HepG2 (cell line): ENCODE data around the gene ZNF655. TPM values are rescaled to one million over a fixed set of nuclear protein-coding genes. Genes with fewer than 3 reads are reported as not detected.

Source experiments
- AGO2 ChIP-seq: fragments of 200-400 bp; formaldehyde crosslinking; optimal IDR thresholded peaks from 2 replicates; pipeline ENCODE3; 2017; ENCODE audit warnings: mild to moderate bottlenecking, low read depth, low read length, moderate library complexity
- CEBPG ChIP-seq: IDR thresholded peaks from 2 replicates; pipeline ENCODE4 v1.6.1; 2016
- KDM5B ChIP-seq: sonication (generic); formaldehyde crosslinking; IDR thresholded peaks from 2 replicates; pipeline ENCODE4 v1.4.0; 2020; ENCODE audit warnings: missing genetic modification reagents, mild to moderate bottlenecking, borderline replicate concordance
- LRRFIP1 ChIP-seq: sonication (generic); formaldehyde crosslinking; conservative IDR thresholded peaks from 2 replicates; pipeline ENCODE4 v1.4.0; 2020; ENCODE audit warnings: missing genetic modification reagents
- MYPOP ChIP-seq: sonication (generic); formaldehyde crosslinking; IDR thresholded peaks from 2 replicates; pipeline ENCODE4 v1.8.1; 2023; ENCODE audit warnings: mild to moderate bottlenecking, moderate library complexity, missing genetic modification reagents
- NR2F2 ChIP-seq: IDR thresholded peaks from 2 replicates; pipeline ENCODE4 v1.6.1; 2012; ENCODE audit warnings: low read depth, inconsistent platforms, borderline replicate concordance
- RAD51 ChIP-seq: fragments of 450-650 bp; IDR thresholded peaks from 2 replicates; pipeline ENCODE4 v1.6.1; 2016; ENCODE audit warnings: borderline replicate concordance
- REXO4 ChIP-seq: sonication (generic); formaldehyde crosslinking; IDR thresholded peaks from 2 replicates; pipeline ENCODE4 v1.8.0; 2022; ENCODE audit warnings: missing genetic modification reagents, mild to moderate bottlenecking, borderline replicate concordance
- SOX5 ChIP-seq: IDR thresholded peaks from 2 replicates; pipeline ENCODE4 v1.6.1; 2016; ENCODE audit warnings: borderline replicate concordance
- TGIF2 ChIP-seq: IDR thresholded peaks from 2 replicates; pipeline ENCODE4 v1.6.1; 2016; ENCODE audit warnings: control low read depth, missing compliant biosample characterization
- THAP8 ChIP-seq: sonication (generic); formaldehyde crosslinking; IDR thresholded peaks from 2 replicates; pipeline ENCODE4 v1.5.1; 2020; ENCODE audit warnings: missing genetic modification reagents, mild to moderate bottlenecking, borderline replicate concordance
- U2AF2 ChIP-seq: fragments of 200-400 bp; formaldehyde crosslinking; IDR thresholded peaks from 2 replicates; pipeline ENCODE4 v1.6.1; 2017; ENCODE audit warnings: low read depth, mild to moderate bottlenecking, low read length
- ZNF670 ChIP-seq: sonication (generic); formaldehyde crosslinking; IDR thresholded peaks from 2 replicates; pipeline ENCODE4 v1.8.0; 2022; ENCODE audit warnings: mild to moderate bottlenecking, missing genetic modification reagents, borderline replicate concordance
- ZSCAN25 ChIP-seq: sonication (generic); formaldehyde crosslinking; IDR thresholded peaks from 2 replicates; pipeline ENCODE4 v1.8.0; 2022; ENCODE audit warnings: mild to moderate bottlenecking, missing genetic modification reagents
- polyA plus RNA-seq, 8 experiments: library from polyadenylated mRNA; depleted of rRNA in 3 of 8; stranded (reverse) in 7 of 8; unstranded in 1 of 8; fragments of >200 nt; fragmentation: Illumina TruSeq in 4 of 8; extraction: Trizol in 4 of 8; gene quantifications; 2 replicates each; pipeline versions ENCODE4 v1.2.1 to v1.2.3, GENCODE V29; 2011 to 2016; ENCODE audit warnings: low read depth in 4 of 8, missing spikeins in 1 of 8, mixed read lengths in 1 of 8; ENCODE audit not compliant: insufficient read depth in 1 of 8
- total RNA-seq, 5 experiments: library from RNA; depleted of rRNA; stranded (reverse); fragments of >200 nt; fragmentation: Illumina TruSeq; extraction: Trizol; gene quantifications; 2 replicates each; pipeline ENCODE4 v1.2.3, GENCODE V29; 2016; ENCODE audit warnings: low read depth in 1 of 5
- TF ChIP-seq, protein P1 (sequence below): sonication (generic); formaldehyde crosslinking; IDR thresholded peaks from 2 replicates; pipeline ENCODE4 v1.4.0; 2020; ENCODE audit warnings: missing genetic modification reagents, mild to moderate bottlenecking, borderline replicate concordance

The ZNF655 gene
- total and polyA plus RNA-seq, 2 of the 13 experiments (the other 11 are each of a cell fraction or from before 2014, with no cell fraction given), result 53.4 to 75.6 TPM

GRCh38 chr7:99617192-99617781 lies 58.8 kb downstream of the ZNF655 start (continued):
- no peak for TF ChIP-seq LRRFIP1 (CRISPR knock-in tag)
- no peak for TF ChIP-seq NR2F2
- TF ChIP-seq MYPOP (CRISPR knock-in tag), result no peak
- no peak for TF ChIP-seq TGIF2 (CRISPR knock-in tag)
- 0 out of 2 replicates have a peak, but pooled peaks have one; percentile 5 for TF ChIP-seq REXO4
- TF ChIP-seq KDM5B (CRISPR knock-in tag), result no peak
- peak; percentile 74; the same call in 1 of the 2 replicates for TF ChIP-seq ZNF670 (CRISPR knock-in tag)
- TF ChIP-seq ZSCAN25 (CRISPR knock-in tag), result no peak
- no peak for TF ChIP-seq CEBPG
- no peak for TF ChIP-seq U2AF2
- no peak; the same call in 1 of the 2 replicates for TF ChIP-seq THAP8 (CRISPR knock-in tag)
- TF ChIP-seq AGO2, result peak; percentile 13
- TF ChIP-seq SOX5, result no peak
- TF ChIP-seq, protein P1, sequence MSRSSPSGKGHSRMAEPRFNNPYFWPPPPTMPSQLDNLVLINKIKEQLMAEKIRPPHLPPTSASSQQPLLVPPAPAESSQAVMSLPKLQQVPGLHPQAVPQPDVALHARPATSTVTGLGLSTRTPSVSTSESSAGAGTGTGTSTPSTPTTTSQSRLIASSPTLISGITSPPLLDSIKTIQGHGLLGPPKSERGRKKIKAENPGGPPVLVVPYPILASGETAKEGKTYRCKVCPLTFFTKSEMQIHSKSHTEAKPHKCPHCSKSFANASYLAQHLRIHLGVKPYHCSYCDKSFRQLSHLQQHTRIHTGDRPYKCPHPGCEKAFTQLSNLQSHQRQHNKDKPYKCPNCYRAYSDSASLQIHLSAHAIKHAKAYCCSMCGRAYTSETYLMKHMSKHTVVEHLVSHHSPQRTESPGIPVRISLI, result no peak
- TF ChIP-seq RAD51, result no peak
